OCI-LY1 (cell line): ENCODE results near the gene RARRES1.

Experiments
- CTCF ChIP-seq: fragments of 200-600 bp; sonication (generic), shearing (Covaris generic); IDR thresholded peaks from 2 replicates; pipeline ENCODE4 v1.5.1; 2017; ENCODE audit warnings: mild to moderate bottlenecking, antibody characterized with exemption, low read length, moderate library complexity, mixed read lengths
- EZH2 ChIP-seq: fragments of 200-600 bp; sonication (generic), shearing (Covaris generic); IDR thresholded peaks from 2 replicates; pipeline ENCODE4 v1.8.0; 2017; ENCODE audit warnings: borderline replicate concordance, mixed run types, mild to moderate bottlenecking, antibody characterized with exemption, low read length, moderate library complexity, mixed read lengths

GRCh38 chr3:158749526-158749925, 17.3 kb upstream of the RARRES1 start:
- no peak for TF ChIP-seq CTCF
- no peak for TF ChIP-seq EZH2
